ENCODE measurements around the gene PATE3. TPM values are rescaled to one million over a fixed set of nuclear protein-coding genes. Genes with fewer than 3 reads are reported as not detected.

The PATE3 gene
- total RNA-seq (2014; rRNA removed; shearing (Covaris generic)): not detected in 2 replicates
- polyA plus RNA-seq (2015; cell fraction: cytosol; rRNA removed): 0.05 TPM in 1 of 2 replicates, not detected in the other
- not detected in 2 replicates for polyA plus RNA-seq (2015; cell fraction: nucleus; rRNA removed)

GRCh38 chr11:125787827-125788226 lies at the start of gene PATE3:
Gene PATE3 (plus strand): TSS chr11:125788127. CDS start chr11:125788152, 25 bp downstream.
- no peak for DNase-seq (ENCODE audit: low read depth)

- no peak for DNase-seq (ENCODE audit: low read depth)
These were observed 47.3 kb upstream of the PATE3 start for GRCh38 chr11:125740617-125741016.

GRCh38 chr11:125743681-125744080 lies 44.2 kb upstream of the PATE3 start:
- no peak for DNase-seq (ENCODE audit: low read depth)

- no peak for DNase-seq (ENCODE audit: low read depth)
These were observed 41.9 kb upstream of the PATE3 start, which contains the start of gene PATE1 for GRCh38 chr11:125745979-125746378. Gene PATE1 (plus strand): TSS chr11:125746279. CDS start chr11:125746305, 26 bp downstream.

GRCh38 chr11:125750629-125751028 lies 37.3 kb upstream of the PATE3 start:
- no peak for DNase-seq (ENCODE audit: low read depth)

- DNase-seq (ENCODE audit: low read depth): no peak
These were observed 31.9 kb upstream of the PATE3 start for GRCh38 chr11:125756050-125756449.

- DNase-seq (ENCODE audit: low read depth): no peak
These were observed 25.5 kb upstream of the PATE3 start for GRCh38 chr11:125762445-125762844.

GRCh38 chr11:125763483-125763882 lies 24.4 kb upstream of the PATE3 start:
- no peak for DNase-seq (ENCODE audit: low read depth)

- no peak for DNase-seq (ENCODE audit: low read depth)
These were observed 21.7 kb upstream of the PATE3 start for GRCh38 chr11:125766251-125766650.

GRCh38 chr11:125768336-125769046 lies 19.4 kb upstream of the PATE3 start:
- no peak for DNase-seq (ENCODE audit: low read depth)

- DNase-seq (ENCODE audit: low read depth): no peak
These were observed 17.3 kb upstream of the PATE3 start for GRCh38 chr11:125770583-125770982.

- no peak for DNase-seq (ENCODE audit: low read depth)
These were observed 15.0 kb upstream of the PATE3 start for GRCh38 chr11:125772834-125773505.

GRCh38 chr11:125773516-125773915 lies 14.4 kb upstream of the PATE3 start:
- DNase-seq (ENCODE audit: low read depth): no peak

- peak; percentile 69 for DNase-seq (ENCODE audit: low read depth)
These were observed 10.6 kb upstream of the PATE3 start for GRCh38 chr11:125777309-125777708.

- no peak for DNase-seq (ENCODE audit: low read depth)
These were observed 9.2 kb upstream of the PATE3 start, which contains the start of gene PATE2 for GRCh38 chr11:125778728-125779127. Gene PATE2 (minus strand): TSS chr11:125778828. CDS start chr11:125778773, 55 bp downstream.

GRCh38 chr11:125784678-125785077 lies 3.2 kb upstream of the PATE3 start:
- no peak for DNase-seq (ENCODE audit: low read depth)

GRCh38 chr11:125790825-125791224 lies 2.9 kb downstream of the PATE3 start:
- no peak for DNase-seq (ENCODE audit: low read depth)

GRCh38 chr11:125797641-125798040 lies 9.7 kb downstream of the PATE3 start:
- DNase-seq (ENCODE audit: low read depth): no peak

- no peak for DNase-seq (ENCODE audit: low read depth)
These were observed 11.9 kb downstream of the PATE3 start for GRCh38 chr11:125799808-125800207.

GRCh38 chr11:125802387-125802786 lies 14.5 kb downstream of the PATE3 start:
- DNase-seq (ENCODE audit: low read depth): no peak

- peak; percentile 20 for DNase-seq (ENCODE audit: low read depth)
These were observed 20.0 kb downstream of the PATE3 start for GRCh38 chr11:125807909-125808308.

- no peak for DNase-seq (ENCODE audit: low read depth)
These were observed 45.1 kb downstream of the PATE3 start, which contains the start of gene PATE4 for GRCh38 chr11:125833016-125833415. Gene PATE4 (plus strand): TSS chr11:125833316. CDS start chr11:125833360, 44 bp downstream.
